Nephron progenitor cell (in vitro differentiated cells): Measurements from ENCODE around the gene TSN.

Source experiments
- DNase-seq: peaks from one replicate; pipeline ENCODE4 v3.0.0; 2021
- H3K27ac Mint-ChIP-seq: 2 replicates; pipeline ENCODE4 v1.8.0; 2021; ENCODE audit warnings: mild to moderate bottlenecking, moderate library complexity, mixed read lengths
- H3K27me3 Mint-ChIP-seq: 2 replicates; pipeline ENCODE4 v1.8.0; 2021; ENCODE audit warnings: mild to moderate bottlenecking, low read depth, mixed read lengths; ENCODE audit not compliant: poor library complexity
- H3K36me3 Mint-ChIP-seq: 2 replicates; pipeline ENCODE4 v1.8.0; 2021; ENCODE audit warnings: low read depth, mixed read lengths
- H3K4me1 Mint-ChIP-seq: 2 replicates; pipeline ENCODE4 v1.8.0; 2021; ENCODE audit warnings: mixed read lengths
- H3K4me3 Mint-ChIP-seq: 2 replicates; pipeline ENCODE4 v1.8.0; 2021; ENCODE audit warnings: mild to moderate bottlenecking, moderate library complexity, mixed read lengths
- H3K9me3 Mint-ChIP-seq: 2 replicates; pipeline ENCODE4 v1.8.0; 2021; ENCODE audit warnings: mild to moderate bottlenecking, moderate library complexity, mixed read lengths
- TF ChIP-seq, protein P1 (sequence below): fragments of 200-600 bp; sonication (generic); IDR thresholded peaks from 2 replicates; pipeline ENCODE4 v1.5.0; 2021; ENCODE audit warnings: antibody characterized with exemption

The TSN gene

DNA sequence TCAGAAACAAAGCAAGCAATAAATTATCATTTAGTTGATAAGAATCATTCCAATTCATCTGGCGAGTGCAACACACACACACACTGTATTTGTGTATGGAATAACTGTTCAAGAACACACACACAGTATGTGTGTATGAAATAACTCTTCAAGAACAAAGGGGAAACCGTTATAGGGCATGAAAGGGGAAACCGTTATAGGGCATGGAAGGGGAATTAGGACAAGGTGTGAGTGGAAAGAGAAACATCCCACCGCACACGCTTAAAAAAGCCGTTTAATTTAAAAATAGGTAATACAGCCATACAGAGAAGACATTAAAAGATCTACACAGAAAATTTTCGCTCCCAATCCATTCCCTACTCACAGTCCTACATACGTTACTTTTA lies 607 bp upstream of the TSN start:
- Mint-ChIP-seq H3K27ac (no peak overlapping the region), H3K9me3 (no peaks in the 10 kb centered on the region), H3K4me3 (peak overlapping the region; percentile 95), H3K36me3 (peaks cover 11% of the 10 kb centered on the region), H3K27me3 (no peaks in the 10 kb centered on the region), H3K4me1 (peaks cover 32% of the 10 kb centered on the region)
- DNase-seq, result no peak
- TF ChIP-seq, protein P1, sequence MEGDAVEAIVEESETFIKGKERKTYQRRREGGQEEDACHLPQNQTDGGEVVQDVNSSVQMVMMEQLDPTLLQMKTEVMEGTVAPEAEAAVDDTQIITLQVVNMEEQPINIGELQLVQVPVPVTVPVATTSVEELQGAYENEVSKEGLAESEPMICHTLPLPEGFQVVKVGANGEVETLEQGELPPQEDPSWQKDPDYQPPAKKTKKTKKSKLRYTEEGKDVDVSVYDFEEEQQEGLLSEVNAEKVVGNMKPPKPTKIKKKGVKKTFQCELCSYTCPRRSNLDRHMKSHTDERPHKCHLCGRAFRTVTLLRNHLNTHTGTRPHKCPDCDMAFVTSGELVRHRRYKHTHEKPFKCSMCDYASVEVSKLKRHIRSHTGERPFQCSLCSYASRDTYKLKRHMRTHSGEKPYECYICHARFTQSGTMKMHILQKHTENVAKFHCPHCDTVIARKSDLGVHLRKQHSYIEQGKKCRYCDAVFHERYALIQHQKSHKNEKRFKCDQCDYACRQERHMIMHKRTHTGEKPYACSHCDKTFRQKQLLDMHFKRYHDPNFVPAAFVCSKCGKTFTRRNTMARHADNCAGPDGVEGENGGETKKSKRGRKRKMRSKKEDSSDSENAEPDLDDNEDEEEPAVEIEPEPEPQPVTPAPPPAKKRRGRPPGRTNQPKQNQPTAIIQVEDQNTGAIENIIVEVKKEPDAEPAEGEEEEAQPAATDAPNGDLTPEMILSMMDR, result no peak

DNA sequence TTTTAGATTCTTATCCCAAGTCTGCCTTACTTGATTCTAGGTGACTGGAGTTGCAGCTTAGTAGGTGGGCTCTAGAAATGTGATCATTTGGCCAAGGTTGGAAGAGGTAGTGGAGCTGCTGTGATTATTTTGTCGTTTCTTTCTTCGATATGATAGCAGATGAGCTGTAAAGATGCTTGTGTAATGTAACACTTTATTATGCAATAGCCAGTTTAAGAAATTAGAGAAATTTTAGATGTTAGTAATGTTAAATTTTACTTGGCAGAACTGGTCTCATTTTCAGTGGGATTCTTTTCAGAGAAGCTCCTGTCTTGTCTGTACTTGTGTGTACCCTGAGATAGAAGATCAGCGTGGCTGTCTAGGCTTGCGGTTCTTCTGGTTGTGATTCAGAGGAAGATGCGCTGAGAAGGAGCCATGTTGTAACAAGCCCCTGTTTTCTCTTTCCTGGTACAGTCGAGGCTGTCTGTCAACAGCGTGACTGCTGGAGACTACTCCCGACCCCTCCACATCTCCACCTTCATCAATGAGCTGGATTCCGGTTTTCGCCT lies 9.3 kb downstream of the TSN start:
- no peak for DNase-seq
- Mint-ChIP-seq H3K36me3 (peaks cover 59% of the 10 kb centered on the region), H3K4me1 (peaks cover 13% of the 10 kb centered on the region), H3K27me3 (no peaks in the 10 kb centered on the region), H3K27ac (no peak overlapping the region), H3K9me3 (no peaks in the 10 kb centered on the region), H3K4me3 (no peak overlapping the region)
- TF ChIP-seq, protein P1, result no peak

DNA sequence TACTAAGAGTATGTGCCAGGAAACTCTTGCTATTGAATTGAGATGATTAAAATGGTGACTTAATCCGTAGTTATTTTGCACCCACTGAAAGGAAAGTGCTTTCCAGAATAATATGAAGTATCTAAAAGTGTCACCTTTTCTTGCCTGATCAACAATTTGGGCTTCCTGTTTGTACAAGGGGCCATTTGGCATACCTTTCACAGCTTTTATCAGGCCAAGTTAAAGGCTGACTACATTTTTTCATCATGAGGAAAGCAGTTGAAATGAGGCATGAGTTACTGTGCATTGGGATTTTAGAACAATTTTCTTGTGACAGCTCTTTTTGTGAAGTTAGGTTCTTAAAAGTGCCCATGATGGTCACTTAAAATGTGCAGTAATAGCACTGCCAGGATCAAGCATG lies 11.2 kb downstream of the TSN start:
- no peaks in the 10 kb centered on the region for H3K9me3 Mint-ChIP-seq
- no peak overlapping the region for H3K27ac Mint-ChIP-seq
- DNase-seq, result no peak
- H3K4me3 Mint-ChIP-seq, result no peak overlapping the region
- H3K4me1 Mint-ChIP-seq, result peaks cover 19% of the 10 kb centered on the region
- H3K27me3 Mint-ChIP-seq, result no peaks in the 10 kb centered on the region
- peaks cover 48% of the 10 kb centered on the region for H3K36me3 Mint-ChIP-seq
- TF ChIP-seq, protein P1, result no peak

DNA sequence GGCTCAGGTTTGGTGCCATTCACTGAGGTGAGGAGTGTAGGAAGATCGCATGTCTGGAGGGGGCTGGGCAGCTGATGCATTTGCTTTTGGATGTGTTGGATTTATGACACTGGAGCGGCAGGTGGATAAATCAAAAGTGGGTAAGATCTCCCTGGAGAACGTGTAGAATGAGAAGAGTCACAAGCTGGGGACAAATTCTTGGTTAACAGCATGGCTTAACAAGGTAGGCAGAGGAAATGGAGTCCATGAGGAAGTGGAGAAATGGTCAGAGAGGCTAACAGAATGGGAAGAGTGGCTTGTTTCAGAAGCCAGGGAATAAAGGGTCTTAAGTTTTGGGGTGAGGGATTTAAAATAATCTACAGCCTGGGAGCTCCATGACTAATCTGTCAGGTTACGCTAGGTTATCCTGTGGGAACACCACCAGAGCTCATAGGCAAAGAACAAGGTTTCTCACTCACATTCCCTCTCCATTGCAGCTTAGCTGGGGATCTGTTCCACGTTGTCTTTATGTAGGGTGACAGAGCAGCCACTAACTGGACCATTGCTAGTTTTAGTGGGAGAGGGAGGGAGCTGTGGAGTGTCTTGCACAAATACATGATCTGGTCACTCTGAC lies 12.8 kb downstream of the TSN start:
- H3K9me3 Mint-ChIP-seq, result no peaks in the 10 kb centered on the region
- TF ChIP-seq, protein P1, result no peak
- H3K4me1 Mint-ChIP-seq, result peaks cover 34% of the 10 kb centered on the region
- peaks cover 5% of the 10 kb centered on the region for H3K27me3 Mint-ChIP-seq
- H3K27ac Mint-ChIP-seq, result peak overlapping the region; percentile 32
- peaks cover 41% of the 10 kb centered on the region for H3K36me3 Mint-ChIP-seq
- DNase-seq, result no peak
- no peak overlapping the region for H3K4me3 Mint-ChIP-seq

DNA sequence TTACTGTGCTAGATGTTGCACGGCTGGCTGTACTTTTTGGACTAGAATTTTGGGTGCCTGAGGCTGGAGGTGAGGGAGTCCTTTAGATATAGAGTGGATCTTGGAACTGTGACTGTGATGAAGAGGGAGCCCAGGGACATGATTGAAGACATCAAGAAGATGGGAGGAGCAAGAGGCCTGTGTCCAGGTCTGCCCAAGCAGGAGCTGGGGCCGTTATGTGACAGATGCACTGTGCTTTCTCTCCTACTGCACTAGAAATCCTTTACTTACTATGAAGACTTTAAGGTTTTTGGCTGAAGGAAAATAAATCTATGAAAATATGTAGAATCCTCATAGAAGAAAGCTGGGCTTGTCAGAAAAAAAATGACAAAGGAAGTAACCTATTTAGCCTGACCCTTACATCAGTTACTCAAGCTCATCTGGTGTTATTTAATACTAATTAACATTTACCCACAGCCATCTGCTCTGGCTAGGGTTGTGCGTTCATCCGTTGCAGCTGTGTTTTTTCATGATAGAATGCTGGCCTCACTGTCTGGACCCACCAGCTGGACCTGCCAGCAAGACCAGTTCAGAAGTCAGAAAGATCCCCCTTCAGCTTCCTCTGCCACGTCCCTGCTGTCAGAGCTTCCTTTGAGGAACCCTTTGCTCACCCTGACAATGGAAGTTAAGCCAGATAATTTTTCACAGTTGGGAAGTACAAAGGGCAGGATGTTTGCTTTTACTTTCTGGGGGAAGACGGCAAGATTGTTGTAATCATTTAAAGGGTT lies 16.7 kb downstream of the TSN start:
- Mint-ChIP-seq H3K36me3 (peaks cover 9% of the 10 kb centered on the region), H3K27ac (peak overlapping the region; percentile 95), H3K4me1 (peaks cover 45% of the 10 kb centered on the region), H3K27me3 (peaks cover 9% of the 10 kb centered on the region), H3K9me3 (no peaks in the 10 kb centered on the region), H3K4me3 (no peak overlapping the region)
- TF ChIP-seq, protein P1, result no peak
- DNase-seq, result peak; percentile 8
